CD14-positive monocyte (primary cell): Measurements from ENCODE around the gene PKDREJ. TPM values are rescaled to one million over a fixed set of nuclear protein-coding genes. Genes with fewer than 3 reads are reported as not detected.
"Not testable (repeated sequence)": the region's sequence is repeated elsewhere in the genome, so short reads cannot be mapped to it uniquely, and the experiment has no call there.

ENCODE experiments used
- DNase-seq, 3 donors: peaks; one replicate each; pipeline ENCODE4 v3.0.0-alpha.2; 2011 to 2022
- H2AFZ ChIP-seq: 2 replicates; pipeline ENCODE4 v1.6.0; 2012; ENCODE audit warnings: mild to moderate bottlenecking, low read depth, low read length, inconsistent platforms; ENCODE audit not compliant: insufficient read depth, poor library complexity, severe bottlenecking
- H3K27ac ChIP-seq, 2 donors: 1 replicate in 1 of 2; 2 replicates in 1 of 2; pipeline ENCODE4 v1.5.1; 2012 to 2013; ENCODE audit warnings: low read length in 2 of 2, control low read depth in 1 of 2, inconsistent platforms in 1 of 2, low read depth in 1 of 2, mild to moderate bottlenecking in 1 of 2
- H3K27me3 ChIP-seq, 2 donors: one replicate each; pipeline versions ENCODE4 v1.6.0 to v1.6.1; 2011 to 2013; ENCODE audit warnings: low read length in 2 of 2; ENCODE audit not compliant: control insufficient read depth in 2 of 2, insufficient read depth in 2 of 2
- H3K36me3 ChIP-seq, 2 donors: replicated peaks in 1 of 2; 1 replicate in 1 of 2; 2 replicates in 1 of 2; pipeline versions ENCODE4 v1.5.1 to v1.6.1; 2012 to 2013; ENCODE audit warnings: low read length in 2 of 2, control low read depth in 1 of 2, inconsistent platforms in 1 of 2, mild to moderate bottlenecking in 1 of 2; ENCODE audit not compliant: insufficient read depth in 2 of 2, control insufficient read depth in 1 of 2
- H3K4me1 ChIP-seq, 2 donors: 1 replicate in 1 of 2; 2 replicates in 1 of 2; pipeline versions ENCODE4 v1.5.1 to v1.6.1; 2012 to 2013; ENCODE audit warnings: low read length in 2 of 2, control low read depth in 1 of 2, inconsistent platforms in 1 of 2, mild to moderate bottlenecking in 1 of 2, moderate library complexity in 1 of 2; ENCODE audit not compliant: insufficient read depth in 2 of 2, control insufficient read depth in 1 of 2
- H3K4me2 ChIP-seq: replicated peaks from 2 replicates; pipeline ENCODE3; 2012; ENCODE audit warnings: low read length, moderate library complexity, mild to moderate bottlenecking; ENCODE audit not compliant: poor library complexity, severe bottlenecking; ENCODE audit errors: extremely low read depth
- H3K4me3 ChIP-seq, 3 experiments: fragments of 200-600 bp in 1 of 3; sonication (generic) in 1 of 3; replicated peaks in 1 of 3; 1 replicate in 2 of 3; 2 replicates in 1 of 3; pipeline ENCODE4 v1.5.1; 2011 to 2013; ENCODE audit warnings: low read length in 3 of 3, mild to moderate bottlenecking in 3 of 3, control low read depth in 2 of 3, low read depth in 2 of 3, inconsistent platforms in 1 of 3, moderate library complexity in 1 of 3
- H3K79me2 ChIP-seq: 2 replicates; pipeline ENCODE4 v1.6.0; 2012; ENCODE audit warnings: mild to moderate bottlenecking, control low read depth, inconsistent platforms, low read length, moderate library complexity; ENCODE audit not compliant: insufficient read depth
- H3K9ac ChIP-seq: 2 replicates; pipeline ENCODE4 v1.6.0; 2017; ENCODE audit warnings: low read length, mild to moderate bottlenecking; ENCODE audit not compliant: insufficient read depth, poor library complexity, severe bottlenecking
- H3K9me3 ChIP-seq, 2 donors: replicated peaks in 1 of 2; 1 replicate in 1 of 2; 2 replicates in 1 of 2; pipeline versions ENCODE4 v1.5.1 to v1.6.1; 2012 to 2013; ENCODE audit warnings: low read length in 2 of 2, control low read depth in 1 of 2; ENCODE audit not compliant: control insufficient read depth in 1 of 2, insufficient read depth in 1 of 2
- H4K20me1 ChIP-seq: 2 replicates; pipeline ENCODE4 v1.6.0; 2012; ENCODE audit warnings: mild to moderate bottlenecking, low read length, control low read depth, moderate library complexity; ENCODE audit not compliant: insufficient read depth
- H3K27ac Mint-ChIP-seq, 7 donors: one replicate each; pipeline ENCODE4 v1.8.0; 2020; ENCODE audit warnings: mild to moderate bottlenecking in 7 of 7, mixed read lengths in 7 of 7, moderate library complexity in 6 of 7, inconsistent platforms in 2 of 7
- H3K27me3 Mint-ChIP-seq, 3 donors: one replicate each; pipeline ENCODE4 v1.8.0; 2021 to 2022; ENCODE audit warnings: low read depth in 3 of 3, mild to moderate bottlenecking in 3 of 3, mixed read lengths in 3 of 3, moderate library complexity in 3 of 3, inconsistent platforms in 1 of 3
- H3K36me3 Mint-ChIP-seq, 2 donors: one replicate each; pipeline ENCODE4 v1.8.0; 2020; ENCODE audit warnings: mixed read lengths in 2 of 2, inconsistent platforms in 1 of 2, mild to moderate bottlenecking in 1 of 2
- H3K4me1 Mint-ChIP-seq: one replicate; pipeline ENCODE4 v1.8.0; 2020; ENCODE audit warnings: mild to moderate bottlenecking, mixed read lengths
- H3K4me3 Mint-ChIP-seq, 2 donors: one replicate each; pipeline ENCODE4 v1.8.0; 2020; ENCODE audit warnings: mild to moderate bottlenecking in 2 of 2, mixed read lengths in 2 of 2, moderate library complexity in 1 of 2
- H3K9me3 Mint-ChIP-seq, 7 donors: one replicate each; pipeline ENCODE4 v1.8.0; 2020 to 2022; ENCODE audit warnings: mixed read lengths in 7 of 7, mild to moderate bottlenecking in 6 of 7, moderate library complexity in 6 of 7, inconsistent platforms in 2 of 7
- CTCF ChIP-seq: fragments of 200-600 bp; IDR thresholded peaks from one replicate; pipeline ENCODE4 v1.8.0; 2022; ENCODE audit warnings: antibody characterized with exemption, mild to moderate bottlenecking
- WGBS: methylation state at CpG from one replicate; pipeline ENCODE4 v1.1.5; 2013; ENCODE audit warnings: missing lambda C conversion rate; ENCODE audit not compliant: insufficient coverage; 5-methylcytosine and 5-hydroxymethylcytosine counted together
- intact Hi-C, 2 donors: fragments of 100-400 bp; cut with micrococcal nuclease; formaldehyde crosslinking; loops; one replicate each; pipeline versions ENCODE4 v1.15.0 to v1.15.1; 2023
- polyA plus RNA-seq, 3 donors: library from polyadenylated mRNA; depleted of rRNA in 1 of 3; unstranded in 2 of 3; stranded (reverse) in 1 of 3; fragments of 300-500 nt in 2 of 3; fragments of >200 nt in 1 of 3; fragmentation: Illumina TruSeq in 2 of 3; gene quantifications; 1 replicate in 2 of 3; 2 replicates in 1 of 3; pipeline ENCODE4 v1.2.3, GENCODE V29; 2012 to 2021

The PKDREJ gene
- polyA plus RNA-seq, 3 donors = not detected

DNA sequence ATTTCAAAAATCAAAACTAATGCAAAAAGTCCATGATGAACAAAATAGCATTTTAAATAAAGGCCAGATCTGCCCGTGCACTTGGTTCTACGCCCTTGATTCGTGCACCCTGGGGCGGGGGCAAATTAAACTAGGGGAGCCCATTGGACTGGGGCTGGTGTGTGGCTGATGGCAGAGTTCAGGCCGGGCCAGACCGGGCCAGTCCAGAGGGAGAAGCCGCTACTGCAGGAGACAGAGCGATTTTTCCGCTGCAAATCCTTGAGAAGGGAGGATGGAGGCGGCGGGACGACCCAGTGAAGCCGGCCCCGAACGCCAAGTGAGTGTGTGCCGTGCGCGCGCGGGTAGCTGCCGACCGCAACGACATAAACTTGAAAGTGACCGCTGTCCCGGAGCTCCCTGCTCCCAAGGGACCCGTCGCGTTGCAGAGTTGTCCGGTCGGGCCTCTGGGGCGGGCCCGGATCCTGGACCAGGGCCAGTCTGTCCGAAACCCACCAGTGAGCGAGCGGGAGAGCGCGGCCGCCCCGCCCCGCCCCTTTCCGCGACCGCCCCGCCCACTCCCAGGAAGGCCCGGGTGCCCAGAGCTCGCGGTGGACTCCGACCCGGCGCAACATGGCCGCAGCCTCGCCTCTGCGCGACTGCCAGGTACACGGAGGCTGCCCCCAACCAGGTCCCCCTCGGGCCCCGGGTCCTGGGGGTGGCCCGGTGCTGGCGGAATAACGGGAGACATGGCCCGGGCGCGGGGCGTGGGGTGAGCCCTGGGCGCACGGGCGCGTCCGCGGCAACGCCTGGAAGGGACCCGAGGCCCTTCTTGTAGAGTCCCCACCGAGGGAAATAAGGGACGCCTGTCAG, 4.5 kb upstream of the PKDREJ start, which contains the start of gene TTC38:
TTC38 (plus strand) TSS at position 578 of the 849 bp plus-strand sequence; CDS start at position 610, 32 bp downstream.
- peaks cover 0 to 5% of the 10 kb centered on the region in 2 donors for H3K9me3 ChIP-seq
- peaks cover 28 to 32% of the 10 kb centered on the region in 2 donors for H3K36me3 Mint-ChIP-seq
- H2AFZ ChIP-seq = peak within 1 kb of the TSS; percentile 96
- peaks cover 12% of the 10 kb centered on the region for H3K79me2 ChIP-seq
- no peaks in the 10 kb centered on the region for H4K20me1 ChIP-seq
- peak within 1 kb of the TSS in 4 of 7 donors; percentile 41 to 76 (median 72) for H3K27ac Mint-ChIP-seq
- peak within 1 kb of the TSS; percentile 92 to 93 for H3K4me3 Mint-ChIP-seq
- intact Hi-C loops = no loop called here
- under 1% methylated on average over 74 of the region's 74 CpGs for WGBS
- H3K4me1 ChIP-seq = peaks cover 14 to 29% of the 10 kb centered on the region in 2 donors
- peaks cover 14 to 21% (median 17%) of the 10 kb centered on the region in 3 donors for H3K27me3 Mint-ChIP-seq
- H3K9ac ChIP-seq = peak within 1 kb of the TSS; percentile 82
- H3K27me3 ChIP-seq = peaks cover 0 to 8% of the 10 kb centered on the region in 2 donors
- TF ChIP-seq CTCF = no peak
- H3K4me2 ChIP-seq = peak within 1 kb of the TSS; percentile 86
- H3K4me1 Mint-ChIP-seq = peaks cover 22% of the 10 kb centered on the region
- H3K4me3 ChIP-seq = peak within 1 kb of the TSS; percentile 68 to 89 (median 74)
- peaks cover 10 to 24% (median 15%) of the 10 kb centered on the region in 7 donors for H3K9me3 Mint-ChIP-seq
- peak within 1 kb of the TSS in 1 of 2 donors; percentile 73 for H3K27ac ChIP-seq
- DNase-seq = peak; percentile 53 to 61 (median 58)
- H3K36me3 ChIP-seq = peaks cover 5 to 11% of the 10 kb centered on the region in 2 donors

- H3K27ac Mint-ChIP-seq, intact Hi-C loops: not testable (repeated sequence)
- 97% methylated on average over 3 of the region's 4 CpGs for WGBS
Observed at GRCh38 chr22:46265627-46266026, 2.5 kb upstream of the PKDREJ start.

DNA sequence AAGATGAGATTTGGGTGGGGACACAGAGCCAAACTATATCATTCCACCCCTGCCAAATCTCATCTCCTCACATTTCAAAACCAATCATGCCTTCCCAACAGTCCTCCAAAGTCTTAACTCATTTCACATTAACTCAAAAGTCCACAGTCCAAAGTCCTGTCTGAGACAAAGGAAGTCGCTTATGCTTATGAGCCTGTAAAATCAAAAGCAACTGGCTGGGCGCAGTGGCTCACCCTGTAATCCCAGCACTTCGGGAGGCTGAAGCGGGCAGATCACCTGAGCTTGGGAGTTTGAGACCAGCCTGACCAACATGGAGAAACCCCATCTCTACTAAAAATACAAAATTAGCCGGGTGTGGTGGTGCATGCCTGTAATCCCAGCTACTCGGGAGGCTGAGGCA, 1.4 kb upstream of the PKDREJ start:
- H3K4me2 ChIP-seq, H3K36me3 ChIP-seq, H3K27ac ChIP-seq, H3K4me3 ChIP-seq, intact Hi-C loops, H3K9ac ChIP-seq, H3K4me3 Mint-ChIP-seq, H4K20me1 ChIP-seq, DNase-seq, H2AFZ ChIP-seq, H3K27ac Mint-ChIP-seq: not testable (repeated sequence)
- Histone ChIP-seq H3K4me1 (peaks cover 17 to 35% of the 10 kb centered on the region in 2 donors), H3K9me3 (peaks cover 4 to 11% of the 10 kb centered on the region in 2 donors), H3K79me2 (peaks cover 12% of the 10 kb centered on the region), H3K27me3 (peaks cover 5 to 27% of the 10 kb centered on the region in 2 donors)
- Mint-ChIP-seq H3K36me3 (peaks cover 15 to 21% of the 10 kb centered on the region in 2 donors), H3K4me1 (peaks cover 24% of the 10 kb centered on the region), H3K9me3 (peaks cover 14 to 33% (median 23%) of the 10 kb centered on the region in 7 donors), H3K27me3 (peaks cover 28 to 37% (median 31%) of the 10 kb centered on the region in 3 donors)
- 93% methylated on average over 2 of the region's 6 CpGs for WGBS

More at GRCh38 chr22:46265627-46266026, 2.5 kb upstream of the PKDREJ start:
- peaks cover 22 to 27% of the 10 kb centered on the region in 2 donors for H3K36me3 Mint-ChIP-seq
- not testable (repeated sequence) for H3K27ac ChIP-seq, H2AFZ ChIP-seq, DNase-seq, H3K36me3 ChIP-seq, H4K20me1 ChIP-seq, H3K9ac ChIP-seq, H3K4me2 ChIP-seq, H3K4me3 ChIP-seq
- H3K27me3 Mint-ChIP-seq = peaks cover 28 to 37% (median 28%) of the 10 kb centered on the region in 3 donors
- H3K4me1 Mint-ChIP-seq = peaks cover 22% of the 10 kb centered on the region
- H3K9me3 ChIP-seq = peaks cover 4 to 11% of the 10 kb centered on the region in 2 donors
- H3K79me2 ChIP-seq = peaks cover 12% of the 10 kb centered on the region
- H3K4me3 Mint-ChIP-seq = peak overlapping the region in 1 of 2 donors; percentile 36
- H3K4me1 ChIP-seq = peaks cover 14 to 29% of the 10 kb centered on the region in 2 donors
- H3K27me3 ChIP-seq = peaks cover 2 to 27% of the 10 kb centered on the region in 2 donors
- peaks cover 14 to 33% (median 23%) of the 10 kb centered on the region in 7 donors for H3K9me3 Mint-ChIP-seq
